Lower leg skin (tissue), 3 donors: ENCODE results near the gene SDCBP2.

Experiments
- CTCF ChIP-seq, 3 donors: fragments of 450-650 bp; IDR thresholded peaks; one replicate each; pipeline ENCODE4 v1.5.1; 2016; ENCODE audit warnings: antibody characterized with exemption in 3 of 3, mild to moderate bottlenecking in 3 of 3, moderate library complexity in 2 of 3
- POLR2A ChIP-seq, 2 donors: fragments of 450-650 bp; IDR thresholded peaks; one replicate each; pipeline ENCODE4 v1.6.1; 2016 to 2017; ENCODE audit warnings: antibody characterized with exemption in 2 of 2, mild to moderate bottlenecking in 1 of 2, moderate library complexity in 1 of 2

- TF ChIP-seq CTCF (IDR thresholded peaks at IDR 0.05) = no peak
- no peak for TF ChIP-seq POLR2A (IDR thresholded peaks at IDR 0.05)
Measured at GRCh38 chr20:1338801-1339200, 9.9 kb upstream of the SDCBP2 start.
